OCI-LY7 (cell line): ENCODE results near the gene CCDC92.

Source experiments
- EZH2phosphoT487 ChIP-seq: fragments of 200-600 bp; sonication (generic); IDR thresholded peaks from 2 replicates; pipeline ENCODE4 v1.6.1; 2018; ENCODE audit warnings: low read depth, borderline replicate concordance, mild to moderate bottlenecking, mixed run types, antibody characterized with exemption, low read length, moderate library complexity, mixed read lengths
- TF ChIP-seq, protein P1 (sequence below): fragments of 200-600 bp; sonication (generic); conservative IDR thresholded peaks from 2 replicates; pipeline ENCODE4 v1.5.1; 2014; ENCODE audit warnings: mild to moderate bottlenecking, antibody characterized with exemption, low read length, moderate library complexity, mixed read lengths

DNA sequence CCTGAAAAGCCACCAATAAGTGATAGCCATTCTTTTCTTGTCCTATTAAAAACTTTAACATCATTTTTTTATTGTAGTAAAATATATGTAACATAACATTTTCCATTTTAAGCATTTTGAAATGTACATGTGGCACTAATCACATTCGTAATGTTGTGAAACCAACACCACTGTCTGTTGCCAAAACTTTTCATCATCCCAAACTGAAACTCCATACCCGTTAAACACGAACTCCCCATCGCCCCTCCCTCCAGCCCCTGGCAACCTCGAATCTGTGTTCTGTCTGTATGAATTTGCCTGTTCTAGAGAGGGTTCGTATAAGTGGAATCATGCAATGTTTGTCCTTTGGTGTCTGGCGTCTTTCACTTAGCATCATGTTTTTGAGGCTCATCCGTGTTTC, 75.9 kb downstream of the CCDC92 start:
- TF ChIP-seq, protein P1, sequence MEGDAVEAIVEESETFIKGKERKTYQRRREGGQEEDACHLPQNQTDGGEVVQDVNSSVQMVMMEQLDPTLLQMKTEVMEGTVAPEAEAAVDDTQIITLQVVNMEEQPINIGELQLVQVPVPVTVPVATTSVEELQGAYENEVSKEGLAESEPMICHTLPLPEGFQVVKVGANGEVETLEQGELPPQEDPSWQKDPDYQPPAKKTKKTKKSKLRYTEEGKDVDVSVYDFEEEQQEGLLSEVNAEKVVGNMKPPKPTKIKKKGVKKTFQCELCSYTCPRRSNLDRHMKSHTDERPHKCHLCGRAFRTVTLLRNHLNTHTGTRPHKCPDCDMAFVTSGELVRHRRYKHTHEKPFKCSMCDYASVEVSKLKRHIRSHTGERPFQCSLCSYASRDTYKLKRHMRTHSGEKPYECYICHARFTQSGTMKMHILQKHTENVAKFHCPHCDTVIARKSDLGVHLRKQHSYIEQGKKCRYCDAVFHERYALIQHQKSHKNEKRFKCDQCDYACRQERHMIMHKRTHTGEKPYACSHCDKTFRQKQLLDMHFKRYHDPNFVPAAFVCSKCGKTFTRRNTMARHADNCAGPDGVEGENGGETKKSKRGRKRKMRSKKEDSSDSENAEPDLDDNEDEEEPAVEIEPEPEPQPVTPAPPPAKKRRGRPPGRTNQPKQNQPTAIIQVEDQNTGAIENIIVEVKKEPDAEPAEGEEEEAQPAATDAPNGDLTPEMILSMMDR: no peak
- no peak for TF ChIP-seq EZH2phosphoT487
